G401 (cell line): Measurements from ENCODE around the gene SMURF1. TPM values are rescaled to one million over a fixed set of nuclear protein-coding genes. Genes with fewer than 3 reads are reported as not detected.
"Not testable (repeated sequence)": the region's sequence is repeated elsewhere in the genome, so short reads cannot be mapped to it uniquely, and the experiment has no call there.

ENCODE experiments used
- DNase-seq: peaks from one replicate; pipeline ENCODE4 v3.0.0-alpha.2; 2015; ENCODE audit warnings: low spot score
- in situ Hi-C: cut with HindIII; loops from 2 replicates; pipeline ENCODE4 v1.10.0; 2016; ENCODE audit warnings: low sequenced_read_pairs, mixed read lengths
- total RNA-seq: library from RNA; depleted of rRNA; stranded (reverse); fragments of >200 nt; shearing (Covaris generic); gene quantifications from 2 replicates; pipeline ENCODE4 v1.2.3, GENCODE V29; 2014

SMURF1 gene
- total RNA-seq, 1 experiment from 2014 or later: 23.0 TPM

- no peak for DNase-seq
- in situ Hi-C loops: no loop called here
These were observed 40.9 kb downstream of the SMURF1 start for GRCh38 chr7:99102809-99103690.

GRCh38 chr7:99102361-99102760, 41.5 kb downstream of the SMURF1 start:
- no peak for DNase-seq
- in situ Hi-C loops: no loop called here

GRCh38 chr7:99101516-99101915, 42.4 kb downstream of the SMURF1 start:
- DNase-seq, in situ Hi-C loops: not testable (repeated sequence)

GRCh38 chr7:99099499-99100077, 44.3 kb downstream of the SMURF1 start:
- in situ Hi-C loops: no loop called here
- no peak for DNase-seq

- in situ Hi-C loops: no loop called here
- DNase-seq: no peak
These were observed 44.9 kb downstream of the SMURF1 start for GRCh38 chr7:99098824-99099498.

GRCh38 chr7:99098286-99098823, 45.6 kb downstream of the SMURF1 start:
- DNase-seq: no peak
- in situ Hi-C loops: no loop called here

- in situ Hi-C loops: no loop called here
- DNase-seq: no peak
These were observed 46.2 kb downstream of the SMURF1 start for GRCh38 chr7:99097730-99098129.

- no peak for DNase-seq
- in situ Hi-C loops: no loop called here
These were observed 47.6 kb downstream of the SMURF1 start for GRCh38 chr7:99096124-99096887.

- DNase-seq: peak; percentile 24
- in situ Hi-C loops: no loop called here
These were observed 48.2 kb downstream of the SMURF1 start for GRCh38 chr7:99095698-99096097.

- DNase-seq: no peak
- in situ Hi-C loops: no loop called here
These were observed 49.5 kb downstream of the SMURF1 start for GRCh38 chr7:99094401-99094800.

GRCh38 chr7:99092064-99092720, 51.7 kb downstream of the SMURF1 start:
- in situ Hi-C loops: no loop called here
- DNase-seq: no peak

GRCh38 chr7:99090771-99091542, 53.0 kb downstream of the SMURF1 start:
- no peak for DNase-seq
- in situ Hi-C loops: no loop called here

- in situ Hi-C loops: no loop called here
- no peak for DNase-seq
These were observed 53.8 kb downstream of the SMURF1 start for GRCh38 chr7:99089914-99090629.

- DNase-seq: no peak
- in situ Hi-C loops: no loop called here
These were observed 57.0 kb downstream of the SMURF1 start for GRCh38 chr7:99086944-99087343.

- no peak for DNase-seq
- in situ Hi-C loops: no loop called here
These were observed 57.4 kb downstream of the SMURF1 start for GRCh38 chr7:99086532-99086931.

- in situ Hi-C loops: no loop called here
- no peak for DNase-seq
These were observed 60.2 kb downstream of the SMURF1 start for GRCh38 chr7:99083733-99084132.

- in situ Hi-C loops: no loop called here
These were observed 60.7 kb downstream of the SMURF1 start for GRCh38 chr7:99083068-99083651.

More at GRCh38 chr7:99083068-99083651, 60.7 kb downstream of the SMURF1 start:
- no peak for DNase-seq
